ENCODE results near the gene PCDHGA12.

Gene PCDHGA12

DNA sequence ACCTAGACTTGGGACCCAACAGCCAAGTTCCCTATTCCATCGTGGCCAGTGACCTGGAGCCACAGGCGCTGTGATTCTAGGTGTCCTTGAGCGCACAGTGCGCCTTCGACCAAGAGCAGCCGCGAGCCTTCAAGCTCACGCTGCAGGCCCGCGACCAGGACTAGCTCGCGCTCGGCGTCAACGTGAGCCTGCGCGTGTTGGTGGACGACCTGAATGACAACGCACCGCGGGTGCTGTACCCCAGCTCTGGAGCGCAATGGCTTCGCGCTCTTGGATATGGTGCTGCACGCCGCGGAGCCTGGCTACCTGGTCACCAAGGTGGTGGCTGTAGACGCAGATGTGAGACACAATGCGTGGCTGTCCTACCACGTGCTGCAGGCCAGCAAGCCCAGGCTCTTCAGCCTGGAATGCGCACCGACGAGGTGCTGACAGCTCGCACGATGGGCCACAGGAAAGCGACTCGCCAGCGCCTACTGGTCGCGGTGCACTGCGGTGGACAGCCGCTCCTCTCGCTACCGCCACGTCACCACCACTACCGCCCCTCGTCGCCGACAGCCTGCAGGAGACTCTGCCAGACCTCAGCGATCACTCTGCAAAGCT is 11.4 kb downstream of the PCDHGA12 start:
- DNase-seq, result no peak

DNA sequence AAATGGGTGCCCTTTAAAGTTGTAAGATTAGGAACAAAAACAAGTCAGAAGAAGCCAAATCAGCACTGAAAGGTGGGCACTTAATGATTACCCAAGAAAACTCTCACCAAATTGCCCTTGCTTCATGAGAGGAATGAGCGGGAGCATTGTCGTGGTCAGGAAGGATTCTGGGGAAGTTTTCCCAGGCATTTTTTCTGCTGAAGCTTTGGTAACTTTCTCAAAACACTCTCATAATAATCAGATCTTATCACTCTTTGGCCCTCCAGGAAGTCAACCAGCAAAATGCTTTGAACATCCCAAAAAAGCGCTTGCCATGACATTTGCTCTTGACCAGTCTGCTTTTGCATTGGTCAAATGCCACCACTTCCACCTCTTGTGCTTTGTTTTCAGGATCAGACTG is 35.0 kb downstream of the PCDHGA12 start:
- DNase-seq, result no peak

DNA sequence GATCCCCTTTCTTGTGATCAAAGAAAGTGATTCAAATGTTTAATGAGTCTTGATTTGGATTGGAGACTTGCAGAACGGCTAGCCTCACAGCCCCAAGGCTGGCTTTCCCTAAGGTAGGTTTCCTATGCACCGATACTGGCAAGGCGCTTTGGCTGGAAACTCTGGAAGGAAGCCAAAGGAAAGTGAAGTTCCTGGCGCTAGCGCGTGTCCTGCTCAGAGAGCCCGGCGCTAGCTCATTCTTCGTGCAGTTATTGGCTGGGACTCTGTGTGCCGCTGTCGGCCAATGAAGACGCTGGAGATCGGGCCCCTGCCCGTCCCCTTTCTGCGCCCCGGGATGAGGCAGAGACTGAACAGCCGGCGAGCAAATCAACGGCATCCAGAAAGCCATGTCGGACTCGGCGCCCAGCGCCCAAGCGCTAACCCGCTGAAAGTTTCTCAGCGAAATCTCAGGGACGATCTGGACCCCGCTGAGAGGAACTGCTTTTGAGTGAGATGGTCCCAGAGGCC is 45.4 kb downstream of the PCDHGA12 start, which contains the start of gene PCDHGC3:
Gene PCDHGC3 (plus strand): TSS at position 342 of the 507 bp plus-strand sequence. CDS start 151 bp downstream, at position 493.
- peak; percentile 97 for DNase-seq

DNA sequence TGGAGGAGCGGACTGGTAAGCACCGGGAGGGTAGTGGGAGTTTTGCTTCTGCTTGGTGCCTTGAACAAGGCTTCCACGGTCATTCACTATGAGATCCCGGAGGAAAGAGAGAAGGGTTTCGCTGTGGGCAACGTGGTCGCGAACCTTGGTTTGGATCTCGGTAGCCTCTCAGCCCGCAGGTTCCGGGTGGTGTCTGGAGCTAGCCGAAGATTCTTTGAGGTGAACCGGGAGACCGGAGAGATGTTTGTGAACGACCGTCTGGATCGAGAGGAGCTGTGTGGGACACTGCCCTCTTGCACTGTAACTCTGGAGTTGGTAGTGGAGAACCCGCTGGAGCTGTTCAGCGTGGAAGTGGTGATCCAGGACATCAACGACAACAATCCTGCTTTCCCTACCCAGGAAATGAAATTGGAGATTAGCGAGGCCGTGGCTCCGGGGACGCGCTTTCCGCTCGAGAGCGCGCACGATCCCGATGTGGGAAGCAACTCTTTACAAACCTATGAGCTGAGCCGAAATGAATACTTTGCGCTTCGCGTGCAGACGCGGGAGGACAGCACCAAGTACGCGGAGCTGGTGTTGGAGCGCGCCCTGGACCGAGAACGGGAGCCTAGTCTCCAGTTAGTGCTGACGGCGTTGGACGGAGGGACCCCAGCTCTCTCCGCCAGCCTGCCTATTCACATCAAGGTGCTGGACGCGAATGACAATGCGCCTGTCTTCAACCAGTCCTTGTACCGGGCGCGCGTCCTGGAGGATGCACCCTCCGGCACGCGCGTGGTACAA is 46.0 kb downstream of the PCDHGA12 start:
- DNase-seq, result peak; percentile 76

DNA sequence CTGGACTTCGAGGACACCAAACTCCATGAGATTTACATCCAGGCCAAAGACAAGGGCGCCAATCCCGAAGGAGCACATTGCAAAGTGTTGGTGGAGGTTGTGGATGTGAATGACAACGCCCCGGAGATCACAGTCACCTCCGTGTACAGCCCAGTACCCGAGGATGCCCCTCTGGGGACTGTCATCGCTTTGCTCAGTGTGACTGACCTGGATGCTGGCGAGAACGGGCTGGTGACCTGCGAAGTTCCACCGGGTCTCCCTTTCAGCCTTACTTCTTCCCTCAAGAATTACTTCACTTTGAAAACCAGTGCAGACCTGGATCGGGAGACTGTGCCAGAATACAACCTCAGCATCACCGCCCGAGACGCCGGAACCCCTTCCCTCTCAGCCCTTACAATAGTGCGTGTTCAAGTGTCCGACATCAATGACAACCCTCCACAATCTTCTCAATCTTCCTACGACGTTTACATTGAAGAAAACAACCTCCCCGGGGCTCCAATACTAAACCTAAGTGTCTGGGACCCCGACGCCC is 46.8 kb downstream of the PCDHGA12 start:
- DNase-seq, result no peak

DNA sequence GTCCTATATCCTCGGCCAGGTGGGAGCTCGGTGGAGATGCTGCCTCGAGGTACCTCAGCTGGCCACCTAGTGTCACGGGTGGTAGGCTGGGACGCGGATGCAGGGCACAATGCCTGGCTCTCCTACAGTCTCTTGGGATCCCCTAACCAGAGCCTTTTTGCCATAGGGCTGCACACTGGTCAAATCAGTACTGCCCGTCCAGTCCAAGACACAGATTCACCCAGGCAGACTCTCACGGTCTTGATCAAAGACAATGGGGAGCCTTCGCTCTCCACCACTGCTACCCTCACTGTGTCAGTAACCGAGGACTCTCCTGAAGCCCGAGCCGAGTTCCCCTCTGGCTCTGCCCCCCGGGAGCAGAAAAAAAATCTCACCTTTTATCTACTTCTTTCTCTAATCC is 47.5 kb downstream of the PCDHGA12 start:
- no peak for DNase-seq

DNA sequence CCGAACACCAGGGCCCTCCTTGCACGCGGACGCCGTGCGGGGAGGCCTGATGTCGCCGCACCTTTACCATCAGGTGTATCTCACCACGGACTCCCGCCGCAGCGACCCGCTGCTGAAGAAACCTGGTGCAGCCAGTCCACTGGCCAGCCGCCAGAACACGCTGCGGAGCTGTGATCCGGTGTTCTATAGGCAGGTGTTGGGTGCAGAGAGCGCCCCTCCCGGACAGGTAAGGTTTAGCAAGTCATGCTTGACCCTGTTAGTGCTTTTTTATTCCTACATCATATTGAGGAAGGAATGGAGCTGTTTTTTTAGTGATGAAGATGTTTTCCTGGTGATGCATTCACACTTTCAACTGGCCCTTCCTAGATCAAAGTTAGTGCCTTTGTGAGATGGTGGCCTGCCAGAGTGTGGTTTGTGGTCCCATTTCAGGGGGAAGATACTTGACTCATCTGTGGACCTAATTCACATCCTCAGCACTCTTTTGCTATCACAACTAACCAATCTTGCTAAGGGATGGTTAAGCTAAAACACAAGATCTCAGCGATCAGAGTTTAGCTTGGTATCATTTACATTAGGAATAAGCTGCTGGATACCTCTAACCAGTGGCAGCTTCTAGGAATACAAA is 48.1 kb downstream of the PCDHGA12 start:
- no peak for DNase-seq

DNA sequence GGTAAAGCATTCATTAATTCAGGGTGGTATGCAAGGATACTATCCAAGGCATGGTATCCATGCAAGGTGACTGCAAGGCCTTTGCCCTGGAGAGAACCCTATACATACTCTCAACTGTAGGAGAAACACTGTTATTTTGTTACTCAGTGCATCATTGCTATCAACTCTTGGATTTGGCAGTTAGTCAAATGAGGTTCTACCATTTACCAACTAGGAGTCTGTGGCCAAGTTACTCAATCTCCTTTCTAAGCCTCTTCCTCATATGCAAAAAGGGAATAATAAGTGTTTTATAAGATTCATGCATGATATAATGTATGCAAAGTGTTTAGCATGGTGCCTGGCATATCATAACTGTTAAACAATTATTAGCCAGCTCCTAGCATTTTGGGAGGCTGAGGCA is 49.5 kb downstream of the PCDHGA12 start:
- no peak for DNase-seq

Data from HCEC 1CT (cell line).